Suprapubic skin (tissue), 3 donors: ENCODE results near the gene FRMD4A.
"Not testable (repeated sequence)": the region's sequence is repeated elsewhere in the genome, so short reads cannot be mapped to it uniquely, and the experiment has no call there.

ENCODE experiments used
- EP300 ChIP-seq: sonication (generic); formaldehyde crosslinking; IDR thresholded peaks from one replicate; pipeline ENCODE4 v1.6.1; 2017; ENCODE audit warnings: antibody characterized with exemption
- TF ChIP-seq, protein P1 (sequence below), 2 donors: fragments of 200-600 bp in 1 of 2; fragments of 450-650 bp in 1 of 2; sonication (generic) in 1 of 2; IDR thresholded peaks; one replicate each; pipeline ENCODE4 v1.5.1; 2016 to 2019; ENCODE audit warnings: antibody characterized with exemption in 2 of 2, mild to moderate bottlenecking in 1 of 2, moderate library complexity in 1 of 2

DNA sequence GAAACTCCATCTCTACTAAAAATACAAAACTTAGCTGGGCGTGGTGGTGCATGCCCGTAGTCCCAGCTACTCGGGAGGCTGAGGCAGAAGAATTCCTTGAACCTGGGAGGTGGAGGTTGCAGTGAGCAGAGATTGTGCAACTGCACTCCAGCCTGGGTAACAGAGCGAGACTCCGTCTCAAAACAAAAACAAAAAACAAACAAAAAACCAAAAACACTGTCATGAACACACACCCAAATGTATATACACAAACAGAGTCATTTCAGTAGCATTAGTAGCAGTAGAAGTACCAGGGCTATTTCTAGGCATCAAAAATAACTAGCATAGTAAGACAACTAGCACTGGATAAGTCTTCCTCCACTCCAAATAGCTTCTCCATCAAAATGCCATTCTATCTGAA is 263.1 kb downstream of the FRMD4A start:
- TF ChIP-seq, protein P1, sequence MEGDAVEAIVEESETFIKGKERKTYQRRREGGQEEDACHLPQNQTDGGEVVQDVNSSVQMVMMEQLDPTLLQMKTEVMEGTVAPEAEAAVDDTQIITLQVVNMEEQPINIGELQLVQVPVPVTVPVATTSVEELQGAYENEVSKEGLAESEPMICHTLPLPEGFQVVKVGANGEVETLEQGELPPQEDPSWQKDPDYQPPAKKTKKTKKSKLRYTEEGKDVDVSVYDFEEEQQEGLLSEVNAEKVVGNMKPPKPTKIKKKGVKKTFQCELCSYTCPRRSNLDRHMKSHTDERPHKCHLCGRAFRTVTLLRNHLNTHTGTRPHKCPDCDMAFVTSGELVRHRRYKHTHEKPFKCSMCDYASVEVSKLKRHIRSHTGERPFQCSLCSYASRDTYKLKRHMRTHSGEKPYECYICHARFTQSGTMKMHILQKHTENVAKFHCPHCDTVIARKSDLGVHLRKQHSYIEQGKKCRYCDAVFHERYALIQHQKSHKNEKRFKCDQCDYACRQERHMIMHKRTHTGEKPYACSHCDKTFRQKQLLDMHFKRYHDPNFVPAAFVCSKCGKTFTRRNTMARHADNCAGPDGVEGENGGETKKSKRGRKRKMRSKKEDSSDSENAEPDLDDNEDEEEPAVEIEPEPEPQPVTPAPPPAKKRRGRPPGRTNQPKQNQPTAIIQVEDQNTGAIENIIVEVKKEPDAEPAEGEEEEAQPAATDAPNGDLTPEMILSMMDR (IDR thresholded peaks at IDR 0.05), result not testable (repeated sequence)
- TF ChIP-seq EP300, result not testable (repeated sequence)
